OCI-LY1 (cell line): ENCODE data around the gene DZIP1L.

Experiments
- EZH2 ChIP-seq: fragments of 200-600 bp; sonication (generic), shearing (Covaris generic); IDR thresholded peaks from 2 replicates; pipeline ENCODE4 v1.8.0; 2017; ENCODE audit warnings: borderline replicate concordance, mixed run types, mild to moderate bottlenecking, antibody characterized with exemption, low read length, moderate library complexity, mixed read lengths
- TF ChIP-seq, protein P1 (sequence below): fragments of 200-600 bp; sonication (generic), shearing (Covaris generic); IDR thresholded peaks from 2 replicates; pipeline ENCODE4 v1.5.1; 2017; ENCODE audit warnings: mild to moderate bottlenecking, antibody characterized with exemption, low read length, moderate library complexity, mixed read lengths

DNA sequence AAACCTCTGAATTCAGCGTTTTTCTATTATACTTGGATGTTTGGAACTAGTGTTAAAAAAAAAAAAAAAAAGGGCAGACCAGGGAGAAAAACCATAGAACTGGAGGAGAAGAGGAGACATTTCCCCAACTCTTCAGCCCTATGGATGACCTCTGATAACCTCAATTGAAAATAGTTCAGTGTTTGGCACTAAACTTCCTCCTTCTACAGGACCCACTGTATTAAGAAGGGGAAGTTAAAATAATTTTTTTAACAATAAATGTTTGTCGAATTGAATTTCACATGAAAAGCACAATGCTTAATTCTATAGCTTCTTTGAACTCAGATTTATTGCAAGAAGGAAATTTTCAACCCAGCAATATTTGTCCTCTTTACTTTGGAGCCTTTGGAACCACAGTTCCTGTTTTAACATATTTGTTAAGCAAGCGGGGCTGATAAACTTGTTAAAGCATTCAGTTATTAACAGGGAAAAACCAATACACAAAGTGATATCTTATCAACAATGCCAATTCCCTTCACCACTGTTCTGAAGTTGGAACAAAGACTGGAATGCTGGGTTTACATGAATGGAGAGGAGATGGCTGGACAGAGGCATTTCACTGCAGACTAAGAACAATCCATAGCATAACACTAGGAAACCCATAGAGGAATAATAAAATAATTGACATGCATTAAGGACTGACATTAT lies 19.9 kb upstream of the DZIP1L start:
- TF ChIP-seq EZH2, result no peak
- TF ChIP-seq, protein P1, sequence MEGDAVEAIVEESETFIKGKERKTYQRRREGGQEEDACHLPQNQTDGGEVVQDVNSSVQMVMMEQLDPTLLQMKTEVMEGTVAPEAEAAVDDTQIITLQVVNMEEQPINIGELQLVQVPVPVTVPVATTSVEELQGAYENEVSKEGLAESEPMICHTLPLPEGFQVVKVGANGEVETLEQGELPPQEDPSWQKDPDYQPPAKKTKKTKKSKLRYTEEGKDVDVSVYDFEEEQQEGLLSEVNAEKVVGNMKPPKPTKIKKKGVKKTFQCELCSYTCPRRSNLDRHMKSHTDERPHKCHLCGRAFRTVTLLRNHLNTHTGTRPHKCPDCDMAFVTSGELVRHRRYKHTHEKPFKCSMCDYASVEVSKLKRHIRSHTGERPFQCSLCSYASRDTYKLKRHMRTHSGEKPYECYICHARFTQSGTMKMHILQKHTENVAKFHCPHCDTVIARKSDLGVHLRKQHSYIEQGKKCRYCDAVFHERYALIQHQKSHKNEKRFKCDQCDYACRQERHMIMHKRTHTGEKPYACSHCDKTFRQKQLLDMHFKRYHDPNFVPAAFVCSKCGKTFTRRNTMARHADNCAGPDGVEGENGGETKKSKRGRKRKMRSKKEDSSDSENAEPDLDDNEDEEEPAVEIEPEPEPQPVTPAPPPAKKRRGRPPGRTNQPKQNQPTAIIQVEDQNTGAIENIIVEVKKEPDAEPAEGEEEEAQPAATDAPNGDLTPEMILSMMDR, result no peak
